GM18870 (cell line): Measurements from ENCODE around the gene DNAJA1.
A peak's percentile ranks its signal among the peaks of the same experiment; 100 is the strongest.
"Not testable (repeated sequence)": the region's sequence is repeated elsewhere in the genome, so short reads cannot be mapped to it uniquely, and the experiment has no call there.

Source experiments
- ATAC-seq: cut with Tn5 transposase; IDR thresholded peaks from one replicate; pipeline ENCODE4 v1.9.1; 2021; ENCODE audit warnings: moderate library complexity; ENCODE audit not compliant: unreplicated experiment

Gene DNAJA1

GRCh38 chr9:33024966-33025571 lies at the start of gene DNAJA1:
Gene DNAJA1, plus strand, starts transcription at chr9:33025273. Its CDS starts 1,212 bp downstream, at chr9:33026485.
- ATAC-seq: peak; percentile 74

- ATAC-seq: no peak
Measured at GRCh38 chr9:32978051-32978450, 47.0 kb upstream of the DNAJA1 start.

GRCh38 chr9:32986971-32987370 lies 38.1 kb upstream of the DNAJA1 start:
- ATAC-seq: no peak

- no peak for ATAC-seq
Measured at GRCh38 chr9:32989660-32990059, 35.4 kb upstream of the DNAJA1 start.

GRCh38 chr9:32991897-32992594 lies 33.0 kb upstream of the DNAJA1 start:
- no peak for ATAC-seq

- ATAC-seq: no peak
Measured at GRCh38 chr9:32992595-32993238, 32.4 kb upstream of the DNAJA1 start.

- ATAC-seq: not testable (repeated sequence)
Measured at GRCh38 chr9:33000682-33001055, 24.4 kb upstream of the DNAJA1 start.

- not testable (repeated sequence) for ATAC-seq
Measured at GRCh38 chr9:33005335-33005734, 19.7 kb upstream of the DNAJA1 start.

GRCh38 chr9:33007755-33008154 lies 17.3 kb upstream of the DNAJA1 start:
- no peak for ATAC-seq

GRCh38 chr9:33011831-33012230 lies 13.2 kb upstream of the DNAJA1 start:
- no peak for ATAC-seq

GRCh38 chr9:33012328-33013069 lies 12.6 kb upstream of the DNAJA1 start:
- no peak for ATAC-seq

GRCh38 chr9:33013962-33014664 lies 11.0 kb upstream of the DNAJA1 start:
- no peak for ATAC-seq

- ATAC-seq: no peak
Measured at GRCh38 chr9:33014665-33015014, 10.4 kb upstream of the DNAJA1 start.

- ATAC-seq: peak; percentile 51
Measured at GRCh38 chr9:33017283-33018041, 7.6 kb upstream of the DNAJA1 start.

GRCh38 chr9:33019797-33020196 lies 5.3 kb upstream of the DNAJA1 start:
- no peak for ATAC-seq

- ATAC-seq: no peak
Measured at GRCh38 chr9:33022303-33022702, 2.8 kb upstream of the DNAJA1 start.

- ATAC-seq: no peak
Measured at GRCh38 chr9:33022755-33023154, 2.3 kb upstream of the DNAJA1 start.

GRCh38 chr9:33023661-33024060 lies 1.4 kb upstream of the DNAJA1 start:
- ATAC-seq: no peak

GRCh38 chr9:33024126-33024965 lies 727 bp upstream of the DNAJA1 start:
- ATAC-seq: no peak
